Right lobe of liver (tissue), 6 donors: ENCODE measurements around the gene HMGCS2. TPM values are rescaled to one million over a fixed set of nuclear protein-coding genes. Genes with fewer than 3 reads are reported as not detected.
A peak's percentile ranks its signal among the peaks of the same experiment; 100 is the strongest.

Experiments used
- ATAC-seq, 4 donors: fragments of 200-7000 bp; cut with Tn5 transposase; one replicate each; pipeline ENCODE4 v1.9.1; 2020; ENCODE audit warnings: mild to moderate bottlenecking in 4 of 4, moderate library complexity in 4 of 4
- DNase-seq, 3 donors: peaks; one replicate each; pipeline ENCODE4 v3.0.0-alpha.2; 2020
- H3K27ac ChIP-seq, 3 donors: fragments of 200-600 bp; one replicate each; pipeline ENCODE4 v1.8.0; 2022
- H3K27me3 ChIP-seq, 2 donors: fragments of 200-600 bp; one replicate each; pipeline ENCODE4 v1.8.0; 2022
- H3K36me3 ChIP-seq, 4 donors: fragments of 200-600 bp; sonication (generic) in 1 of 4; one replicate each; pipeline versions ENCODE4 v1.5.1 to v1.8.0; 2017 to 2022; ENCODE audit warnings: control low read depth in 1 of 4
- H3K4me1 ChIP-seq, 4 donors: fragments of 200-600 bp; sonication (generic) in 1 of 4; one replicate each; pipeline versions ENCODE4 v1.5.1 to v1.8.0; 2017 to 2022; ENCODE audit warnings: control low read depth in 1 of 4
- H3K4me3 ChIP-seq, 3 donors: fragments of 200-600 bp; one replicate each; pipeline ENCODE4 v1.8.0; 2022
- H3K9me3 ChIP-seq, 4 donors: fragments of 200-600 bp; sonication (generic) in 1 of 4; one replicate each; pipeline versions ENCODE4 v1.5.1 to v1.8.0; 2017 to 2022; ENCODE audit warnings: control low read depth in 1 of 4
- POLR2A ChIP-seq: fragments of 450-650 bp; IDR thresholded peaks from one replicate; pipeline ENCODE4 v1.6.1; 2017; ENCODE audit warnings: antibody characterized with exemption, mild to moderate bottlenecking
- WGBS: methylation state at CpG from one replicate; pipeline ENCODE4 v1.1.6; 2018; ENCODE audit warnings: low coverage, low lambda C conversion rate; ENCODE audit not compliant: insufficient coverage; ENCODE audit errors: missing lambda C conversion rate; 5-methylcytosine and 5-hydroxymethylcytosine counted together
- intact Hi-C, 2 donors: fragments of 100-400 bp; cut with DNase I; formaldehyde crosslinking; loops; one replicate each; pipeline versions ENCODE4 v1.11.2 to v1.14.1; 2022
- total RNA-seq, 6 experiments: library from RNA; depleted of rRNA in 2 of 6; stranded (reverse); fragments of >200 nt in 2 of 6; fragmentation: NEBNext Ultra II Directional in 3 of 6; extraction: Animal tissue kit (Norgen Biotek cat#: 25700) in 3 of 6; gene quantifications; one replicate each; pipeline versions ENCODE4 v1.1.0 to v1.2.4, GENCODE V29; 2016 to 2023
- TF ChIP-seq, protein P1 (sequence below), 4 donors: fragments of 200-600 bp in 3 of 4; fragments of 450-650 bp in 1 of 4; IDR thresholded peaks; one replicate each; pipeline versions ENCODE4 v1.5.1 to v1.8.0; 2016 to 2022; ENCODE audit warnings: antibody characterized with exemption in 4 of 4, mild to moderate bottlenecking in 2 of 4
- donor health status: DM: no; HTN: yes; CAD: no.
- donor health status: DM: no; HTN: no; CAD: no.
- donor health status: DM: no; HTN: no; CAD: no.
- donor health status: DM: no; HTN: yes; CAD: no.
- donor health status: DM: no; HTN: yes; CAD: no.

HMGCS2 gene
- total RNA-seq, 6 experiments from 2014 or later: 390 to 938 (median 855) TPM

- Histone ChIP-seq H3K4me1 (peaks cover 0 to 67% (median 29%) of the 10 kb centered on the region in 4 donors), H3K27ac (peak overlapping the region in 2 of 3 donors; percentile 85 to 98), H3K27me3 (no peaks in the 10 kb centered on the region), H3K36me3 (no peaks in the 10 kb centered on the region), H3K9me3 (no peaks in the 10 kb centered on the region), H3K4me3 (no peak overlapping the region)
- no peak for ATAC-seq
- WGBS: 64% methylated on average over 5 of the region's 7 CpGs
- no peak for TF ChIP-seq POLR2A
- TF ChIP-seq, protein P1, sequence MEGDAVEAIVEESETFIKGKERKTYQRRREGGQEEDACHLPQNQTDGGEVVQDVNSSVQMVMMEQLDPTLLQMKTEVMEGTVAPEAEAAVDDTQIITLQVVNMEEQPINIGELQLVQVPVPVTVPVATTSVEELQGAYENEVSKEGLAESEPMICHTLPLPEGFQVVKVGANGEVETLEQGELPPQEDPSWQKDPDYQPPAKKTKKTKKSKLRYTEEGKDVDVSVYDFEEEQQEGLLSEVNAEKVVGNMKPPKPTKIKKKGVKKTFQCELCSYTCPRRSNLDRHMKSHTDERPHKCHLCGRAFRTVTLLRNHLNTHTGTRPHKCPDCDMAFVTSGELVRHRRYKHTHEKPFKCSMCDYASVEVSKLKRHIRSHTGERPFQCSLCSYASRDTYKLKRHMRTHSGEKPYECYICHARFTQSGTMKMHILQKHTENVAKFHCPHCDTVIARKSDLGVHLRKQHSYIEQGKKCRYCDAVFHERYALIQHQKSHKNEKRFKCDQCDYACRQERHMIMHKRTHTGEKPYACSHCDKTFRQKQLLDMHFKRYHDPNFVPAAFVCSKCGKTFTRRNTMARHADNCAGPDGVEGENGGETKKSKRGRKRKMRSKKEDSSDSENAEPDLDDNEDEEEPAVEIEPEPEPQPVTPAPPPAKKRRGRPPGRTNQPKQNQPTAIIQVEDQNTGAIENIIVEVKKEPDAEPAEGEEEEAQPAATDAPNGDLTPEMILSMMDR (IDR thresholded peaks at IDR 0.05): no peak
- no peak for DNase-seq
- intact Hi-C loops: no loop called here
Measured at GRCh38 chr1:119782631-119783325, 14.1 kb upstream of the HMGCS2 start.

GRCh38 chr1:119781434-119782210 is 12.9 kb upstream of the HMGCS2 start:
- Histone ChIP-seq H3K27ac (peak overlapping the region in 2 of 3 donors; percentile 89 to 98), H3K36me3 (no peaks in the 10 kb centered on the region), H3K9me3 (no peaks in the 10 kb centered on the region), H3K4me1 (peaks cover 0 to 61% (median 29%) of the 10 kb centered on the region in 4 donors), H3K27me3 (no peaks in the 10 kb centered on the region), H3K4me3 (no peak overlapping the region)
- 55% methylated on average over 11 of the region's 11 CpGs for WGBS
- ATAC-seq (peak in 1 of 4 donors; percentile 0), DNase-seq (no peak)
- intact Hi-C loops: no loop called here
- TF ChIP-seq, protein P1 (IDR thresholded peaks at IDR 0.05): peak in 3 of 4 donors; percentile 11 to 42 (median 29)
- TF ChIP-seq POLR2A: no peak

GRCh38 chr1:119779869-119780356 is 11.2 kb upstream of the HMGCS2 start:
- Histone ChIP-seq H3K4me1 (peaks cover 0 to 60% (median 27%) of the 10 kb centered on the region in 4 donors), H3K27ac (peak overlapping the region; percentile 70 to 98 (median 89)), H3K27me3 (no peaks in the 10 kb centered on the region), H3K4me3 (peak overlapping the region in 2 of 3 donors; percentile 34 to 39), H3K36me3 (no peaks in the 10 kb centered on the region), H3K9me3 (no peaks in the 10 kb centered on the region)
- TF ChIP-seq POLR2A: peak; percentile 80
- TF ChIP-seq, protein P1 (IDR thresholded peaks at IDR 0.05): no peak
- 15% methylated on average over 5 of the region's 5 CpGs for WGBS
- ATAC-seq (peak; percentile 74 to 89 (median 80)), DNase-seq (peak; percentile 66 to 92 (median 85))
- intact Hi-C loops: no loop called here

GRCh38 chr1:119778886-119779560 is 10.3 kb upstream of the HMGCS2 start:
- no peaks in the 10 kb centered on the region for H3K9me3 ChIP-seq
- DNase-seq: no peak
- WGBS: 73% methylated on average over 13 of the region's 13 CpGs
- H3K4me1 ChIP-seq: peaks cover 0 to 60% (median 26%) of the 10 kb centered on the region in 4 donors
- intact Hi-C loops: no loop called here
- peak overlapping the region in 2 of 3 donors; percentile 34 to 39 for H3K4me3 ChIP-seq
- ATAC-seq: peak; percentile 18 to 49 (median 29)
- H3K27me3 ChIP-seq: no peaks in the 10 kb centered on the region
- H3K27ac ChIP-seq: peak overlapping the region; percentile 70 to 98 (median 80)
- TF ChIP-seq, protein P1 (IDR thresholded peaks at IDR 0.05): no peak
- no peak for TF ChIP-seq POLR2A
- no peaks in the 10 kb centered on the region for H3K36me3 ChIP-seq
